ENCODE data around the gene KLHDC10. TPM values are rescaled to one million over a fixed set of nuclear protein-coding genes. Genes with fewer than 3 reads are reported as not detected.

Gene KLHDC10
- total and polyA plus RNA-seq, 2 experiments from 2014 or later, result 7.2 to 29.0 TPM

DNA sequence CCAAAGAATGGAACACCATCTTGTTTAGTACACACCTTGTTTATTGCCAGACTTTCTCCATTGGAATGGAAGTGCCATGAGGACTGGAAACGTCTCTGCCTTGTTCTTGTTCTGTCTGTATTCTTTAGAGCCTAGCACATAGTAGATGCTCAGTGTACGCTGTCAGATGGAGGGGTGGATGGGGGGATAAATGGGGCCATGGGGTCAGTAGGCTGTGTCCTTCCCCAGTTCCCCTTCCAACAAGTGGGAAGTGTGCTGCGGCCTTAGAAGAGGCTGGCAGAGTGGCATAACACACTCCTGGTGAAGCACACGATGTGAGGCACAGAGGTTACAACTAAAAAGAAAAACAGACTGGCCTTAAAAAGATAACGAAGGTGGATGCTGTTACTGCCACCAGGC lies 73.0 kb downstream of the KLHDC10 start:
- Histone ChIP-seq H3K27me3 (no peaks in the 10 kb centered on the region), H3K4me3 (no peak overlapping the region), H3K27ac (peak overlapping the region; percentile 81), H3K9me3 (ENCODE audit: low read depth) (no peaks in the 10 kb centered on the region), H3K4me2 (no peak overlapping the region), H3K79me2 (no peaks in the 10 kb centered on the region), H3K9me2 (replicated peaks; ENCODE audit: insufficient read depth) (no peaks in the 10 kb centered on the region), H3K4me1 (ENCODE audit: insufficient read depth) (peaks cover 33% of the 10 kb centered on the region), H3K36me3 (replicated peaks; ENCODE audit: insufficient read depth, low read depth) (no peaks in the 10 kb centered on the region), H2AFZ (no peak overlapping the region), H4K20me1 (ENCODE audit: insufficient read depth, poor library complexity, severe bottlenecking) (no peaks in the 10 kb centered on the region)
- TF ChIP-seq, protein P1, sequence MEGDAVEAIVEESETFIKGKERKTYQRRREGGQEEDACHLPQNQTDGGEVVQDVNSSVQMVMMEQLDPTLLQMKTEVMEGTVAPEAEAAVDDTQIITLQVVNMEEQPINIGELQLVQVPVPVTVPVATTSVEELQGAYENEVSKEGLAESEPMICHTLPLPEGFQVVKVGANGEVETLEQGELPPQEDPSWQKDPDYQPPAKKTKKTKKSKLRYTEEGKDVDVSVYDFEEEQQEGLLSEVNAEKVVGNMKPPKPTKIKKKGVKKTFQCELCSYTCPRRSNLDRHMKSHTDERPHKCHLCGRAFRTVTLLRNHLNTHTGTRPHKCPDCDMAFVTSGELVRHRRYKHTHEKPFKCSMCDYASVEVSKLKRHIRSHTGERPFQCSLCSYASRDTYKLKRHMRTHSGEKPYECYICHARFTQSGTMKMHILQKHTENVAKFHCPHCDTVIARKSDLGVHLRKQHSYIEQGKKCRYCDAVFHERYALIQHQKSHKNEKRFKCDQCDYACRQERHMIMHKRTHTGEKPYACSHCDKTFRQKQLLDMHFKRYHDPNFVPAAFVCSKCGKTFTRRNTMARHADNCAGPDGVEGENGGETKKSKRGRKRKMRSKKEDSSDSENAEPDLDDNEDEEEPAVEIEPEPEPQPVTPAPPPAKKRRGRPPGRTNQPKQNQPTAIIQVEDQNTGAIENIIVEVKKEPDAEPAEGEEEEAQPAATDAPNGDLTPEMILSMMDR (IDR thresholded peaks at IDR 0.05; ENCODE audit: poor library complexity), result no peak
- TF ChIP-seq EZH2phosphoT487 (IDR thresholded peaks at IDR 0.05; ENCODE audit: low read depth, severe bottlenecking, unreplicated experiment), result no peak
- no peak for TF ChIP-seq EZH2 (IDR thresholded peaks at IDR 0.05; ENCODE audit: borderline replicate concordance)
- WGBS (ENCODE audit: low lambda C conversion rate, missing lambda C conversion rate), result 95% methylated on average over 5 of the region's 5 CpGs
- DNase-seq (ENCODE audit: low spot score), result no peak

DNA sequence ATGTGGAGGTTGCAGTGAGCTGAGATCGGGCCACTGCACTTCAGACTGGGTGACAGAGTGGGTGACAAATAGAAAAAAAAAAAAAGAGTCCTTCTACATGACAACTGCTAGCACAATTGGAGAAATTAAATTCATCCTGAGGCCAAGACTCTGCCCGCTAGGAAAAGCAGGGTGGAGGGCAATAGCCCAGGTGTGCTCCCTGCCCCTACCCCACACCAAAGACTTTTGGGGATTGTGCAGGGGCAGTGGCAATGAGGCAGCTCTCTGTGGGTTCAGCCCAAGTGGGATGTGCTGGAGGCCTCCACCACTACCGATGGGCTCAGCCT lies 73.6 kb downstream of the KLHDC10 start:
- no peak overlapping the region for H2AFZ ChIP-seq
- H3K79me2 ChIP-seq, result no peaks in the 10 kb centered on the region
- no peak for DNase-seq (ENCODE audit: low spot score)
- WGBS (ENCODE audit: low lambda C conversion rate, missing lambda C conversion rate), result 90% methylated on average over 3 of the region's 3 CpGs
- H3K36me3 ChIP-seq (replicated peaks; ENCODE audit: insufficient read depth, low read depth), result no peaks in the 10 kb centered on the region
- no peaks in the 10 kb centered on the region for H3K9me2 ChIP-seq (replicated peaks; ENCODE audit: insufficient read depth)
- peak overlapping the region; percentile 38 for H3K4me2 ChIP-seq
- H3K4me1 ChIP-seq (ENCODE audit: insufficient read depth), result peaks cover 33% of the 10 kb centered on the region
- H3K27me3 ChIP-seq, result no peaks in the 10 kb centered on the region
- no peaks in the 10 kb centered on the region for H4K20me1 ChIP-seq (ENCODE audit: insufficient read depth, poor library complexity, severe bottlenecking)
- TF ChIP-seq, protein P1 (IDR thresholded peaks at IDR 0.05; ENCODE audit: poor library complexity), result no peak
- no peak for TF ChIP-seq EZH2phosphoT487 (IDR thresholded peaks at IDR 0.05; ENCODE audit: low read depth, severe bottlenecking, unreplicated experiment)
- TF ChIP-seq EZH2 (IDR thresholded peaks at IDR 0.05; ENCODE audit: borderline replicate concordance), result no peak
- H3K9me3 ChIP-seq (ENCODE audit: low read depth), result no peaks in the 10 kb centered on the region
- no peak overlapping the region for H3K4me3 ChIP-seq
- peak overlapping the region; percentile 81 for H3K27ac ChIP-seq

DNA sequence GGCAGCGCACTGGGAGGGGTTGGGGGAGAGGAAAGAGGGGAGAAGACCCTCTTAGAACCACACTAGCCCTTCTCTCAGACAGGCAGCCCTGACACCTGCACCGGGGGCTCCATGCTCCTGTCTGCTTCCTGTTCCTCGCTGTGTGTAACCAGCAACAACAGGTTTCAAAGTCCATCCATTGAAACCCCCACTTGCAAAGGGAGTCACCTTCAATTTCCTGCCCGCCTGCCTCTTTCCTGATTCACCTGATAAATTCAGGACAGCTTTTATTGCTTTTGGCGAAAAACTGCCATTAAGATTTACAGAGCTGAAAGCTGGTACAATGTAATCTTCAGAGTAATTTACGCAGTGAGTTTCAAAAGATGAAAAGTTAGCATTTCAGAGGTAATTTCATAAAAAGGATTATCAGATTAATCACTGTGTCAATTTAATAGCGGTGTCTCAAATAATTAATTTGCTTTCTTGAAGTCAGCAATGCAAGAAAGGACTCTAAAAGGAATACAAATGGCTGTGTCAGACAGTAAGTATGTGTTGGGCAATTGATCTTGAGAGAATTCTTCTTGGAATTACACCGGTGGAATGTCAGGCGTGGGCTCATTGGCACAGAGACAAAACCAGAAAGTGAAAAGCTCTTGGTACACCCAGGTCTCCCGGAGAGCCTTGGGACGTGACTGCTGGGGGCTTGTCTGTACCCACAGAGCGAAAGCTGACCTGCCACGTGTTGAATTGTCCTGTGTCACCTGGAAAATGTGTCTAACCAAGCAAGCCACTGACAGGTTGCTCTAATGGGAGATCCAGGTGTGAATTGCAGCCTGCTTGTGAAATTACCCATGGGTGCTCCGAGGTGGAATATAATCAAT lies 74.2 kb downstream of the KLHDC10 start:
- peak overlapping the region; percentile 38 for H3K4me2 ChIP-seq
- H3K79me2 ChIP-seq, result no peaks in the 10 kb centered on the region
- no peaks in the 10 kb centered on the region for H4K20me1 ChIP-seq (ENCODE audit: insufficient read depth, poor library complexity, severe bottlenecking)
- H3K4me3 ChIP-seq, result no peak overlapping the region
- 60% methylated on average over 14 of the region's 14 CpGs for WGBS (ENCODE audit: low lambda C conversion rate, missing lambda C conversion rate)
- H3K9me2 ChIP-seq (replicated peaks; ENCODE audit: insufficient read depth), result no peaks in the 10 kb centered on the region
- TF ChIP-seq EZH2phosphoT487 (IDR thresholded peaks at IDR 0.05; ENCODE audit: low read depth, severe bottlenecking, unreplicated experiment), result no peak
- no peak for TF ChIP-seq EZH2 (IDR thresholded peaks at IDR 0.05; ENCODE audit: borderline replicate concordance)
- TF ChIP-seq, protein P1 (IDR thresholded peaks at IDR 0.05; ENCODE audit: poor library complexity), result no peak
- peak overlapping the region; percentile 81 for H3K27ac ChIP-seq
- H2AFZ ChIP-seq, result no peak overlapping the region
- no peaks in the 10 kb centered on the region for H3K27me3 ChIP-seq
- DNase-seq (ENCODE audit: low spot score), result peak; percentile 55
- H3K36me3 ChIP-seq (replicated peaks; ENCODE audit: insufficient read depth, low read depth), result no peaks in the 10 kb centered on the region
- H3K9me3 ChIP-seq (ENCODE audit: low read depth), result no peaks in the 10 kb centered on the region
- H3K4me1 ChIP-seq (ENCODE audit: insufficient read depth), result peaks cover 33% of the 10 kb centered on the region
